HepG2 (cell line): ENCODE data around the gene SULT1C4. TPM values are rescaled to one million over a fixed set of nuclear protein-coding genes. Genes with fewer than 3 reads are reported as not detected.

Experiments used
- ARNTL ChIP-seq: sonication (generic); formaldehyde crosslinking; IDR thresholded peaks from 2 replicates; pipeline ENCODE4 v1.4.0; 2020; ENCODE audit warnings: mild to moderate bottlenecking, missing genetic modification reagents
- CEBPG ChIP-seq: IDR thresholded peaks from 2 replicates; pipeline ENCODE4 v1.6.1; 2016
- DNMT3B ChIP-seq: conservative IDR thresholded peaks from 2 replicates; pipeline ENCODE4 v1.6.1; 2016; ENCODE audit warnings: missing biosample characterization, control low read depth
- FOXA3 ChIP-seq: IDR thresholded peaks from 2 replicates; pipeline ENCODE4 v1.6.1; 2016; ENCODE audit warnings: missing genetic modification reagents, missing compliant biosample characterization
- GATAD1 ChIP-seq: IDR thresholded peaks from 2 replicates; pipeline ENCODE4 v1.6.1; 2016; ENCODE audit warnings: missing genetic modification reagents, missing compliant biosample characterization
- HMG20B ChIP-seq: conservative IDR thresholded peaks from 2 replicates; pipeline ENCODE4 v1.6.1; 2016; ENCODE audit warnings: missing genetic modification reagents, missing compliant biosample characterization
- KLF6 ChIP-seq: IDR thresholded peaks from 2 replicates; pipeline ENCODE4 v1.8.0; 2016; ENCODE audit warnings: missing biosample characterization, missing genetic modification reagents
- MATR3 ChIP-seq: sonication (generic); formaldehyde crosslinking; IDR thresholded peaks from 2 replicates; pipeline ENCODE4 v1.4.0; 2020; ENCODE audit warnings: missing genetic modification reagents
- MIXL1 ChIP-seq: IDR thresholded peaks from 2 replicates; pipeline ENCODE4 v1.6.1; 2016
- NR2C2 ChIP-seq: sonication (generic); formaldehyde crosslinking; IDR thresholded peaks from 2 replicates; pipeline ENCODE4 v1.4.0; 2020; ENCODE audit warnings: missing genetic modification reagents, mild to moderate bottlenecking, moderate library complexity, borderline replicate concordance
- PLRG1 ChIP-seq: fragments of 450-650 bp; conservative IDR thresholded peaks from 2 replicates; pipeline ENCODE4 v1.6.1; 2016
- SIX1 ChIP-seq: sonication (generic); formaldehyde crosslinking; IDR thresholded peaks from 2 replicates; pipeline ENCODE4 v1.4.0; 2020; ENCODE audit warnings: missing genetic modification reagents, borderline replicate concordance
- SP140L ChIP-seq: sonication (generic); formaldehyde crosslinking; IDR thresholded peaks from 2 replicates; pipeline ENCODE4 v1.4.0; 2020; ENCODE audit warnings: missing genetic modification reagents, borderline replicate concordance
- TCF12 ChIP-seq, 2 experiments: fragments of 450-650 bp in 1 of 2; sonication (generic) in 1 of 2; formaldehyde crosslinking in 1 of 2; IDR thresholded peaks; 2 replicates each; pipeline versions ENCODE4 v1.6.1 to v1.8.0; 2017 to 2022; ENCODE audit warnings: antibody characterized with exemption in 1 of 2, mild to moderate bottlenecking in 1 of 2, missing genetic modification reagents in 1 of 2, moderate library complexity in 1 of 2
- ZFP36 ChIP-seq: fragments of 150-350 bp; IDR thresholded peaks from 2 replicates; pipeline ENCODE4 v1.6.1; 2018; ENCODE audit warnings: borderline replicate concordance, low read length, low read depth; ENCODE audit not compliant: partially characterized antibody
- ZNF124 ChIP-seq: sonication (generic); formaldehyde crosslinking; IDR thresholded peaks from 2 replicates; pipeline ENCODE4 v1.4.0; 2020; ENCODE audit warnings: missing genetic modification reagents
- ZNF274 ChIP-seq: sonication (generic); formaldehyde crosslinking; IDR thresholded peaks from 2 replicates; pipeline ENCODE4 v1.5.1; 2020; ENCODE audit warnings: mild to moderate bottlenecking, missing genetic modification reagents
- ZNF333 ChIP-seq: sonication (generic); formaldehyde crosslinking; IDR thresholded peaks from 2 replicates; pipeline ENCODE4 v1.4.0; 2020; ENCODE audit warnings: mild to moderate bottlenecking, missing genetic modification reagents, borderline replicate concordance
- ZNF33A ChIP-seq: sonication (generic); formaldehyde crosslinking; IDR thresholded peaks from 2 replicates; pipeline ENCODE4 v1.5.1; 2020; ENCODE audit warnings: missing genetic modification reagents, mild to moderate bottlenecking, moderate library complexity, borderline replicate concordance
- ZNF33B ChIP-seq: sonication (generic); formaldehyde crosslinking; IDR thresholded peaks from 2 replicates; pipeline ENCODE4 v1.5.1; 2020; ENCODE audit warnings: mild to moderate bottlenecking, missing genetic modification reagents
- ZNF543 ChIP-seq: sonication (generic); formaldehyde crosslinking; IDR thresholded peaks from 2 replicates; pipeline ENCODE4 v1.4.0; 2020; ENCODE audit warnings: mild to moderate bottlenecking, missing genetic modification reagents
- ZNF598 ChIP-seq: sonication (generic); formaldehyde crosslinking; IDR thresholded peaks from 2 replicates; pipeline ENCODE4 v1.5.1; 2020; ENCODE audit warnings: mild to moderate bottlenecking, missing genetic modification reagents, borderline replicate concordance
- ZNF703 ChIP-seq: sonication (generic); formaldehyde crosslinking; IDR thresholded peaks from 2 replicates; pipeline ENCODE4 v1.5.1; 2020; ENCODE audit warnings: missing genetic modification reagents, mild to moderate bottlenecking, moderate library complexity, borderline replicate concordance
- polyA plus RNA-seq, 8 experiments: library from polyadenylated mRNA; depleted of rRNA in 3 of 8; stranded (reverse) in 7 of 8; unstranded in 1 of 8; fragments of >200 nt; fragmentation: Illumina TruSeq in 4 of 8; extraction: Trizol in 4 of 8; gene quantifications; 2 replicates each; pipeline versions ENCODE4 v1.2.1 to v1.2.3, GENCODE V29; 2011 to 2016; ENCODE audit warnings: low read depth in 4 of 8, missing spikeins in 1 of 8, mixed read lengths in 1 of 8; ENCODE audit not compliant: insufficient read depth in 1 of 8
- total RNA-seq, 5 experiments: library from RNA; depleted of rRNA; stranded (reverse); fragments of >200 nt; fragmentation: Illumina TruSeq; extraction: Trizol; gene quantifications; 2 replicates each; pipeline ENCODE4 v1.2.3, GENCODE V29; 2016; ENCODE audit warnings: low read depth in 1 of 5
- TF ChIP-seq, protein P1 (sequence below): IDR thresholded peaks from 2 replicates; pipeline ENCODE4 v1.6.1; 2016; ENCODE audit warnings: missing genetic modification reagents, missing compliant biosample characterization
- TF ChIP-seq, protein P2 (sequence below): sonication (generic); formaldehyde crosslinking; IDR thresholded peaks from 2 replicates; pipeline ENCODE4 v1.5.1; 2020; ENCODE audit warnings: missing genetic modification reagents, mild to moderate bottlenecking, borderline replicate concordance
- TF ChIP-seq, protein P3 (sequence below): sonication (generic); formaldehyde crosslinking; IDR thresholded peaks from 2 replicates; pipeline ENCODE4 v1.9.0; 2021; ENCODE audit warnings: missing genetic modification reagents, mild to moderate bottlenecking, borderline replicate concordance
- TF ChIP-seq, protein P4 (sequence below): sonication (generic); formaldehyde crosslinking; IDR thresholded peaks from 2 replicates; pipeline ENCODE4 v1.4.0; 2020; ENCODE audit warnings: missing genetic modification reagents, borderline replicate concordance

SULT1C4 gene
- total and polyA plus RNA-seq, 2 of the 13 experiments (the other 11 are each of a cell fraction or from before 2014, with no cell fraction given): 1.3 to 8.6 TPM

DNA sequence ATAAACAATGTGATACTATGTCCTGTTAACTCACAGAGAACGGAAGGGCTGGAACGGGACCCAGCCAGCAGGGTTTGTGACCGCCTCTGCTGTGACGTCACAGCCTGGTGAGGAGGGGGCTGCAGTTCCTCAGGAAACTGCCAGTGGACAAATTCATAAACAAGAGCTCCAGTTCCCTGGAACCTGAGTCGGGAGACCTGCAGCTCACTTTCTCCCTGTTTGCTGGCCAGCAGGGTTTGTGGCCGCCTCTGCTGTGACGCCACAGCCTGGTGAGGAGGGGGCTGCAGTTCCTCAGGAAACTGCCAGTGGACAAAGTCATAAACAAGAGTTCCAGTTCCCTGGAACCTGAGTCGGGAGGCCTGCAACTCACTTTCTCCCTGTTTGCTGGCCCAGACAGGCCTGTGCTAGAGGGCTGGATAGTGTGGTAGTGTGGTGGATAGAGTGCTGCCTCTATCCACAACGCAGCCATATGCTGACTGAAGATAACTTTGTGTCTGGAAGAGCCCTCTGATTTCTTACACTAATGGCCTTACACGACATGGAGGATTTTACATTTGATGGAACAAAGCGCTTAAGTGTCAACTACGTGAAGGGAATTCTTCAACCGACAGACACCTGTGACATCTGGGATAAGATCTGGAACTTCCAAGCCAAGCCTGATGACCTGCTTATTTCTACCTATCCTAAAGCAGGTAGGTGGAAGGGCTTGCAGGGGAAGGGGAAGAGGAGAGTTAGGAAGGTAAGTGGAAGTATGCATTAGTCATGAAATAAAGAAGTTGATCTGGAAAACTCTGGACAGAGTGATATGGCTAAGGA lies at the start of gene SULT1C4 (continued):
- TF ChIP-seq FOXA3 (peak; percentile 15), HMG20B (CRISPR knock-in tag) (no peak), ZNF274 (CRISPR knock-in tag) (no peak; the same call in 1 of the 2 replicates), ZNF598 (CRISPR knock-in tag) (no peak), ZNF33B (CRISPR knock-in tag) (no peak), DNMT3B (CRISPR knock-in tag) (no peak), MIXL1 (CRISPR knock-in tag) (no peak), ARNTL (CRISPR knock-in tag) (no peak), NR2C2 (CRISPR knock-in tag) (0 out of 2 replicates have a peak, but pooled peaks have one; percentile 4), ZNF333 (CRISPR knock-in tag) (no peak), KLF6 (CRISPR knock-in tag) (no peak), SIX1 (CRISPR knock-in tag) (no peak), GATAD1 (CRISPR knock-in tag) (no peak), SP140L (no peak), ZNF124 (CRISPR knock-in tag) (no peak), TCF12 (IDR thresholded peaks at IDR 0.05) (no peak), TCF12 (CRISPR knock-in tag; IDR thresholded peaks at IDR 0.05) (no peak), CEBPG (CRISPR knock-in tag) (no peak; the same call in 1 of the 2 replicates), ZNF33A (CRISPR knock-in tag) (no peak), ZFP36 (no peak), MATR3 (CRISPR knock-in tag) (no peak), PLRG1 (no peak), ZNF543 (CRISPR knock-in tag) (no peak), ZNF703 (no peak)
- TF ChIP-seq, protein P1, sequence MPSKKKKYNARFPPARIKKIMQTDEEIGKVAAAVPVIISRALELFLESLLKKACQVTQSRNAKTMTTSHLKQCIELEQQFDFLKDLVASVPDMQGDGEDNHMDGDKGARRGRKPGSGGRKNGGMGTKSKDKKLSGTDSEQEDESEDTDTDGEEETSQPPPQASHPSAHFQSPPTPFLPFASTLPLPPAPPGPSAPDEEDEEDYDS (CRISPR knock-in tag): no peak
- TF ChIP-seq, protein P2, sequence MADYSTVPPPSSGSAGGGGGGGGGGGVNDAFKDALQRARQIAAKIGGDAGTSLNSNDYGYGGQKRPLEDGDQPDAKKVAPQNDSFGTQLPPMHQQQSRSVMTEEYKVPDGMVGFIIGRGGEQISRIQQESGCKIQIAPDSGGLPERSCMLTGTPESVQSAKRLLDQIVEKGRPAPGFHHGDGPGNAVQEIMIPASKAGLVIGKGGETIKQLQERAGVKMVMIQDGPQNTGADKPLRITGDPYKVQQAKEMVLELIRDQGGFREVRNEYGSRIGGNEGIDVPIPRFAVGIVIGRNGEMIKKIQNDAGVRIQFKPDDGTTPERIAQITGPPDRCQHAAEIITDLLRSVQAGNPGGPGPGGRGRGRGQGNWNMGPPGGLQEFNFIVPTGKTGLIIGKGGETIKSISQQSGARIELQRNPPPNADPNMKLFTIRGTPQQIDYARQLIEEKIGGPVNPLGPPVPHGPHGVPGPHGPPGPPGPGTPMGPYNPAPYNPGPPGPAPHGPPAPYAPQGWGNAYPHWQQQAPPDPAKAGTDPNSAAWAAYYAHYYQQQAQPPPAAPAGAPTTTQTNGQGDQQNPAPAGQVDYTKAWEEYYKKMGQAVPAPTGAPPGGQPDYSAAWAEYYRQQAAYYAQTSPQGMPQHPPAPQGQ: no peak
- TF ChIP-seq, protein P3, sequence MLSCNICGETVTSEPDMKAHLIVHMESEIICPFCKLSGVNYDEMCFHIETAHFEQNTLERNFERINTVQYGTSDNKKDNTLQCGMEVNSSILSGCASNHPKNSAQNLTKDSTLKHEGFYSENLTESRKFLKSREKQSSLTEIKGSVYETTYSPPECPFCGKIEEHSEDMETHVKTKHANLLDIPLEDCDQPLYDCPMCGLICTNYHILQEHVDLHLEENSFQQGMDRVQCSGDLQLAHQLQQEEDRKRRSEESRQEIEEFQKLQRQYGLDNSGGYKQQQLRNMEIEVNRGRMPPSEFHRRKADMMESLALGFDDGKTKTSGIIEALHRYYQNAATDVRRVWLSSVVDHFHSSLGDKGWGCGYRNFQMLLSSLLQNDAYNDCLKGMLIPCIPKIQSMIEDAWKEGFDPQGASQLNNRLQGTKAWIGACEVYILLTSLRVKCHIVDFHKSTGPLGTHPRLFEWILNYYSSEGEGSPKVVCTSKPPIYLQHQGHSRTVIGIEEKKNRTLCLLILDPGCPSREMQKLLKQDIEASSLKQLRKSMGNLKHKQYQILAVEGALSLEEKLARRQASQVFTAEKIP (CRISPR knock-in tag): no peak
- TF ChIP-seq, protein P4, sequence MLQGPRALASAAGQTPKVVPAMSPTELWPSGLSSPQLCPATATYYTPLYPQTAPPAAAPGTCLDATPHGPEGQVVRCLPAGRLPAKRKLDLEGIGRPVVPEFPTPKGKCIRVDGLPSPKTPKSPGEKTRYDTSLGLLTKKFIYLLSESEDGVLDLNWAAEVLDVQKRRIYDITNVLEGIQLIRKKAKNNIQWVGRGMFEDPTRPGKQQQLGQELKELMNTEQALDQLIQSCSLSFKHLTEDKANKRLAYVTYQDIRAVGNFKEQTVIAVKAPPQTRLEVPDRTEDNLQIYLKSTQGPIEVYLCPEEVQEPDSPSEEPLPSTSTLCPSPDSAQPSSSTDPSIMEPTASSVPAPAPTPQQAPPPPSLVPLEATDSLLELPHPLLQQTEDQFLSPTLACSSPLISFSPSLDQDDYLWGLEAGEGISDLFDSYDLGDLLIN (CRISPR knock-in tag): no peak
